Calu3 (cell line): ENCODE measurements around the gene ENPP1. TPM values are rescaled to one million over a fixed set of nuclear protein-coding genes. Genes with fewer than 3 reads are reported as not detected.
A peak's percentile ranks its signal among the peaks of the same experiment; 100 is the strongest.

ENCODE experiments used
- BruUV-seq: library from RNA; stranded (reverse); fragments of 400-500 nt; replicated peaks from 2 replicates; lab custom pipeline; 2021; lab: Mats Ljungman, UMichigan
- CTCF ChIA-PET: fragments of 300-600 bp; sonication (Branson Sonifier 250); formaldehyde crosslinking; loops from one replicate; lab custom pipeline; 2022; ENCODE audit warnings: antibody characterized with exemption; lab: Charles Lee
- DNase-seq: peaks from one replicate; pipeline ENCODE4 v3.0.0; 2022
- H3K27ac Mint-ChIP-seq: one replicate; pipeline ENCODE4 v1.8.0; 2022; ENCODE audit warnings: mixed read lengths; ENCODE audit not compliant: unreplicated experiment
- H3K27me3 Mint-ChIP-seq: one replicate; pipeline ENCODE4 v1.8.0; 2022; ENCODE audit warnings: mixed read lengths; ENCODE audit not compliant: unreplicated experiment
- H3K36me3 Mint-ChIP-seq: one replicate; pipeline ENCODE4 v1.8.0; 2022; ENCODE audit warnings: mild to moderate bottlenecking, moderate library complexity, mixed read lengths; ENCODE audit not compliant: insufficient read depth, unreplicated experiment
- H3K4me1 Mint-ChIP-seq: one replicate; pipeline ENCODE4 v1.8.0; 2022; ENCODE audit warnings: mild to moderate bottlenecking, low read depth, mixed read lengths; ENCODE audit not compliant: unreplicated experiment
- H3K4me3 Mint-ChIP-seq: one replicate; pipeline ENCODE4 v1.8.0; 2022; ENCODE audit warnings: mild to moderate bottlenecking, low read depth, moderate library complexity, mixed read lengths; ENCODE audit not compliant: unreplicated experiment
- H3K9me3 Mint-ChIP-seq: one replicate; pipeline ENCODE4 v1.8.0; 2022; ENCODE audit warnings: low read depth, mixed read lengths; ENCODE audit not compliant: unreplicated experiment
- intact Hi-C: fragments of 100-400 bp; cut with micrococcal nuclease; formaldehyde crosslinking; loops from one replicate; pipeline ENCODE4 v1.10.0; 2022; ENCODE audit not compliant: unreplicated experiment
- total RNA-seq: library from RNA; stranded (reverse); gene quantifications from 2 replicates; pipeline ENCODE4 v1.2.3, GENCODE V29; 2022
- TF ChIP-seq, protein P1 (sequence below): fragments of 200-600 bp; IDR thresholded peaks from one replicate; pipeline ENCODE4 v1.8.0; 2022; ENCODE audit warnings: antibody characterized with exemption; ENCODE audit not compliant: unreplicated experiment

The ENPP1 gene
- total RNA-seq, 1 experiment from 2014 or later, result 7.7 TPM

DNA sequence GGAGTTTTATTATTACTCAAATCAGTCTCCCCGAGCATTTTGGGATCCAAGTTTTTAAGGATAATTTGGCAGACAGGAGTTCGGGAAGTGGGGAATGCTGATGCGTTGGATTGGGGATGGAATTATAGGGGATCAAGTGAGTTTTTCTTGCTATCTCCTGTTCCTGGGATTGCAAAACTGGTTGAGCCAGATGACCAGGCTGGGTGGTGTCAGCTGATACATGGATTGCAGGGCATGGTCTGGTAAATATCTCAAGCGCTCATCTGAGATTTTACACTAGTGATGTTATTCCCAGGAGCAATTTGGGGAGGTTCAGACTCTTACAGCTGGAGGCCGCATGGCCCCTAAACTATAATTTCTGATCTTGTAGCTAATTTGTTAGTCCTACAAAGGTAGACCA is 54.7 kb downstream of the ENPP1 start:
- CTCF ChIA-PET, result no interaction called here
- peaks cover 39% of the 10 kb centered on the region for H3K4me1 Mint-ChIP-seq
- H3K36me3 Mint-ChIP-seq, result no peaks in the 10 kb centered on the region
- peak overlapping the region; percentile 3 for H3K4me3 Mint-ChIP-seq
- no TSS peak for BruUV-seq
- peak overlapping the region; percentile 18 for H3K27ac Mint-ChIP-seq
- no peaks in the 10 kb centered on the region for H3K9me3 Mint-ChIP-seq
- intact Hi-C loops, result no loop called here
- H3K27me3 Mint-ChIP-seq, result no peaks in the 10 kb centered on the region
- TF ChIP-seq, protein P1, sequence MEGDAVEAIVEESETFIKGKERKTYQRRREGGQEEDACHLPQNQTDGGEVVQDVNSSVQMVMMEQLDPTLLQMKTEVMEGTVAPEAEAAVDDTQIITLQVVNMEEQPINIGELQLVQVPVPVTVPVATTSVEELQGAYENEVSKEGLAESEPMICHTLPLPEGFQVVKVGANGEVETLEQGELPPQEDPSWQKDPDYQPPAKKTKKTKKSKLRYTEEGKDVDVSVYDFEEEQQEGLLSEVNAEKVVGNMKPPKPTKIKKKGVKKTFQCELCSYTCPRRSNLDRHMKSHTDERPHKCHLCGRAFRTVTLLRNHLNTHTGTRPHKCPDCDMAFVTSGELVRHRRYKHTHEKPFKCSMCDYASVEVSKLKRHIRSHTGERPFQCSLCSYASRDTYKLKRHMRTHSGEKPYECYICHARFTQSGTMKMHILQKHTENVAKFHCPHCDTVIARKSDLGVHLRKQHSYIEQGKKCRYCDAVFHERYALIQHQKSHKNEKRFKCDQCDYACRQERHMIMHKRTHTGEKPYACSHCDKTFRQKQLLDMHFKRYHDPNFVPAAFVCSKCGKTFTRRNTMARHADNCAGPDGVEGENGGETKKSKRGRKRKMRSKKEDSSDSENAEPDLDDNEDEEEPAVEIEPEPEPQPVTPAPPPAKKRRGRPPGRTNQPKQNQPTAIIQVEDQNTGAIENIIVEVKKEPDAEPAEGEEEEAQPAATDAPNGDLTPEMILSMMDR, result no peak
- DNase-seq, result peak; percentile 37

DNA sequence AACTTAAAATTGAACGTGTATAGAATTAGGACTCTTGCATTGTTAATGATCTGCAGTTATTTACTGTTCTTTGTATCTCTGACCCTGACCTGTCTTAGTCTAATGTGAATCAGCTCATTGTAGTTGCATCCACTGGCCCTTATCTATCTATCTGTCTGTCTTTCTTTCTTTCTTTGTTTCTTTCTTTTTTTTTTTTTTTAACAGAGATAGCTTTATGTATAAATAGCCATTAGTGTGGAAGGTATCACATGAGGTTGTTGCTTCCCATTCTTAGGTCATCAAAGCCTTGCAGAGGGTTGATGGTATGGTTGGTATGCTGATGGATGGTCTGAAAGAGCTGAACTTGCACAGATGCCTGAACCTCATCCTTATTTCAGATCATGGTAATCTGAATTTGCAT is 59.9 kb downstream of the ENPP1 start:
- H3K36me3 Mint-ChIP-seq, result no peaks in the 10 kb centered on the region
- H3K27ac Mint-ChIP-seq, result no peak overlapping the region
- H3K9me3 Mint-ChIP-seq, result no peaks in the 10 kb centered on the region
- TF ChIP-seq, protein P1, result no peak
- peaks cover 15% of the 10 kb centered on the region for H3K4me1 Mint-ChIP-seq
- intact Hi-C loops, result no loop called here
- H3K27me3 Mint-ChIP-seq, result no peaks in the 10 kb centered on the region
- H3K4me3 Mint-ChIP-seq, result no peak overlapping the region
- no peak for DNase-seq
- no TSS peak for BruUV-seq
- CTCF ChIA-PET, result interaction anchor here (0.7 to 0.8 kb wide), 3 partner anchors 13 to 57 kb away, joined by 3 to 4 read pairs (median 4); no protein-coding TSS in a partner anchor

DNA sequence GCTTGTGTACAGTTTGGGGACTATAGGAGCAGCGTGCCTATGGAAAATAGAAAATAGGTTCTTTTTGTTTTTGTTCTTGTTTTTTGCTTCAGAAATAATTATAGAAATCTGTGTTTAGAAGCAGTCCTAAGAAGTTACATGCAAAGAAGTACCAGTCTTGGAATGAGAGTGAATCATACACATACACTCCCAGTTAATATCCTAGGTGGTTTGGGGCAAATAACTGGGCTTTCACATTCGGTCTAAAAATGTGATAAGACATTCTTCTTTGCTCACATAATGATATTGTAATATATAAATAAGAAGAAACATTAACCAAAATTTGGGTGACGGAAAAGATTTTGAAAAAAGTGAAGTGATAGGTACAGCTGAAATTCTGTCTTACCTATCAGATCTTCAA is 61.0 kb downstream of the ENPP1 start:
- no peaks in the 10 kb centered on the region for H3K9me3 Mint-ChIP-seq
- no peaks in the 10 kb centered on the region for H3K36me3 Mint-ChIP-seq
- H3K27ac Mint-ChIP-seq, result no peak overlapping the region
- H3K27me3 Mint-ChIP-seq, result no peaks in the 10 kb centered on the region
- H3K4me3 Mint-ChIP-seq, result no peak overlapping the region
- no peak for DNase-seq
- BruUV-seq, result no TSS peak
- CTCF ChIA-PET, result interaction anchor here (0.8 kb wide), 1 partner anchor 14 kb away, joined by 3 read pairs; no protein-coding TSS in a partner anchor
- TF ChIP-seq, protein P1, result no peak
- peaks cover 4% of the 10 kb centered on the region for H3K4me1 Mint-ChIP-seq
- intact Hi-C loops, result no loop called here

DNA sequence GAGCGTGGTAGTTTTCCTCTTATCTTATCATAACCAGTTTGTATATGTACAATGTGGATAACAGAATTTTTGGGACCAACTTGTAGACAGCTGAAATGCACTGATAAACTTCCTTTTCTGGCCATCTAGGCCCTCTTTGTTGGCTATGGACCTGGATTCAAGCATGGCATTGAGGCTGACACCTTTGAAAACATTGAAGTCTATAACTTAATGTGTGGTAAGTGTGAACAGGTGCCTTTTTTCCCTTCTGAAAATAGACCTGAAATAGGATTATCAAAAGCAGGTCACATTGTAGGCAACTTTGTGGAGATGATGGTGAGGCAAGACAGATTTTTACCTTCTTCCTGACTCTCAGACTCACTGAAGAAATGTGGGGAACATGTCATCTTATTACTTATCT is 67.8 kb downstream of the ENPP1 start:
- H3K4me3 Mint-ChIP-seq, result no peak overlapping the region
- no TSS peak for BruUV-seq
- H3K9me3 Mint-ChIP-seq, result no peaks in the 10 kb centered on the region
- no peak overlapping the region for H3K27ac Mint-ChIP-seq
- no peak for DNase-seq
- H3K36me3 Mint-ChIP-seq, result no peaks in the 10 kb centered on the region
- TF ChIP-seq, protein P1, result no peak
- no peaks in the 10 kb centered on the region for H3K27me3 Mint-ChIP-seq
- CTCF ChIA-PET, result no interaction called here
- intact Hi-C loops, result no loop called here
- no peaks in the 10 kb centered on the region for H3K4me1 Mint-ChIP-seq
